MCF 10A (cell line): ENCODE measurements around the gene TSSK6. TPM values are rescaled to one million over a fixed set of nuclear protein-coding genes. Genes with fewer than 3 reads are reported as not detected.

Source experiments
- BruUV-seq: library from RNA; stranded (reverse); fragments of 400-500 nt; replicated peaks from 2 replicates; lab custom pipeline; 2021; lab: Mats Ljungman, UMichigan
- CTCF ChIA-PET: fragments of 300-600 bp; sonication (Branson Sonifier 250); formaldehyde crosslinking; extraction: SDS; loops from one replicate; lab custom pipeline; 2021; ENCODE audit warnings: antibody characterized with exemption, inconsistent platforms; lab: Yijun Ruan, JAX
- POLR2A ChIA-PET: fragments of 300-600, 350-650 bp; sonication (Branson Sonifier 250); formaldehyde crosslinking; extraction: SDS; loops from one replicate; lab custom pipeline; 2020; ENCODE audit warnings: antibody characterized with exemption, inconsistent platforms; lab: Yijun Ruan, JAX
- DNase-seq: peaks from one replicate; pipeline ENCODE4 v3.0.0-alpha.2; 2018; ENCODE audit not compliant: unreplicated experiment
- H3K27ac Mint-ChIP-seq: one replicate; pipeline ENCODE4 v1.8.0; 2022; ENCODE audit warnings: mild to moderate bottlenecking, low read depth, mixed read lengths; ENCODE audit not compliant: unreplicated experiment
- H3K27me3 Mint-ChIP-seq: one replicate; pipeline ENCODE4 v1.8.0; 2022; ENCODE audit warnings: mixed read lengths; ENCODE audit not compliant: insufficient read depth, unreplicated experiment
- H3K36me3 Mint-ChIP-seq: one replicate; pipeline ENCODE4 v1.8.0; 2022; ENCODE audit warnings: mild to moderate bottlenecking, moderate library complexity, mixed read lengths; ENCODE audit not compliant: insufficient read depth, unreplicated experiment
- H3K4me1 Mint-ChIP-seq: one replicate; pipeline ENCODE4 v1.8.0; 2022; ENCODE audit warnings: mixed read lengths; ENCODE audit not compliant: insufficient read depth, unreplicated experiment
- H3K4me3 Mint-ChIP-seq: one replicate; pipeline ENCODE4 v1.8.0; 2022; ENCODE audit warnings: mild to moderate bottlenecking, moderate library complexity, mixed read lengths; ENCODE audit not compliant: unreplicated experiment
- H3K9me3 Mint-ChIP-seq: one replicate; pipeline ENCODE4 v1.8.0; 2022; ENCODE audit warnings: mixed read lengths; ENCODE audit not compliant: unreplicated experiment
- CTCF ChIP-seq: fragments of 200-600 bp; IDR thresholded peaks from one replicate; pipeline ENCODE4 v1.8.0; 2022; ENCODE audit warnings: antibody characterized with exemption, mild to moderate bottlenecking; ENCODE audit not compliant: unreplicated experiment
- intact Hi-C: fragments of 100-400 bp; cut with micrococcal nuclease; formaldehyde crosslinking; loops from 2 replicates; pipeline ENCODE4 v1.14.1; 2022
- total RNA-seq: library from RNA; stranded (reverse); gene quantifications from 2 replicates; pipeline ENCODE4 v1.2.3, GENCODE V29; 2022

The TSSK6 gene
- total RNA-seq, 1 experiment from 2014 or later, result 4.8 TPM

- Mint-ChIP-seq H3K27me3 (no peaks in the 10 kb centered on the region), H3K4me1 (peaks cover 7% of the 10 kb centered on the region), H3K36me3 (peaks cover 53% of the 10 kb centered on the region), H3K9me3 (no peaks in the 10 kb centered on the region), H3K4me3 (no peak overlapping the region), H3K27ac (no peak overlapping the region)
- TF ChIP-seq CTCF, result no peak
- ChIA-PET POLR2A (interaction anchor here (1.7 kb wide), 1 partner anchor 129 kb away, joined by 5 read pairs; no protein-coding TSS in a partner anchor), CTCF (interaction anchor here (2.0 kb wide), 1 partner anchor 127 kb away, joined by 20 read pairs; no protein-coding TSS in a partner anchor)
- BruUV-seq, result no TSS peak
- intact Hi-C loops, result loop anchor here (5.0 kb wide), 1 partner anchor 107 kb away; no protein-coding TSS in a partner anchor
- DNase-seq, result no peak
Observed at GRCh38 chr19:19493841-19494546, 21.4 kb downstream of the TSSK6 start.

- no peak for TF ChIP-seq CTCF
- H3K27me3 Mint-ChIP-seq, result no peaks in the 10 kb centered on the region
- peaks cover 49% of the 10 kb centered on the region for H3K36me3 Mint-ChIP-seq
- CTCF ChIA-PET, result interaction anchor here (0.6 to 7.5 kb wide), 12 partner anchors 9 to 1784 kb away, joined by 3 to 176 read pairs (median 5); no protein-coding TSS in a partner anchor
- intact Hi-C loops, result loop anchor here (5.0 kb wide), 1 partner anchor 105 kb away; no protein-coding TSS in a partner anchor
- H3K4me3 Mint-ChIP-seq, result no peak overlapping the region
- H3K9me3 Mint-ChIP-seq, result no peaks in the 10 kb centered on the region
- DNase-seq, result no peak
- POLR2A ChIA-PET, result interaction anchor here (0.6 to 1.7 kb wide), 3 partner anchors 46 to 127 kb away, joined by 3 to 5 read pairs (median 3); no protein-coding TSS in a partner anchor
- H3K4me1 Mint-ChIP-seq, result peaks cover 12% of the 10 kb centered on the region
- H3K27ac Mint-ChIP-seq, result no peak overlapping the region
- no TSS peak for BruUV-seq
Observed at GRCh38 chr19:19492026-19492610, 23.2 kb downstream of the TSSK6 start.

DNA sequence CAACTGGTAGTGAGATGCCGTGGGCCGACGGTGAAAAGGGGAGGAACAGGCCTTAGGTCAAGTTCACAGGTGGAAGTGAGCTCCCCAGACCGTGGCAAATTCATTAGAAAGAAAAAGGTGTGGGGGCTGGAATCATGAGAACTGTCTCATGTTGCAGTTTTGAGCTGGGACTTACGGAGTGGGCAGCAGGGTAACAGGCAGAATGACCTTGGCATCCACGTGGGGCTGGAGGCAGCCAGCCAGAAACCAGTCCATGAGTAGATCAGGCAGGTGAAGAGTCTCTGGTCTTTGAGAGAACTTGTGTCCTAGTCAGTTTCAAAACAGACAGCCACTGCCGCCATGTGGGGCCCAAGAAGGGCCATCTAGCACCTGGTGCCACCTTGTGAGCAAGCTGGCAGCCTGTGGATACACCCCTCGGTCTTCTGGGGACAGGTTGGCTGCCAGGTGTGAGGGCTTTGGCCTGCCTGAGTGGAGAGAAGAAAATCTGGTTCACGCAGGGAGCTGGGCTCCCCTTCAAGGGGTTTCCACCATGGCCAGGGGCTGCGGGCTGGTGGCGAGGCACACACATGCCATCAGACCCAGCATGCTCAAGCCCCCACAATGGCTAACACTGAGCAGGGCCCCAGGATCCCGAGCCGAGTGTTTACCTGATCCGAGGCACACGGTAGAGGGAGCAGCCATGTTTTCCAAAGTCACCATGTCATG lies 23.9 kb downstream of the TSSK6 start:
- CTCF ChIA-PET, result interaction anchor here (0.6 to 7.5 kb wide), 30 partner anchors 9 to 335 kb away, joined by 3 to 176 read pairs (median 4); partner anchors contain the start of gene GATAD2A

More for the DNA sequence above, 23.9 kb downstream of the TSSK6 start:
- intact Hi-C loops, result loop anchor here (5.0 kb wide), 1 partner anchor 104 kb away; no protein-coding TSS in a partner anchor
- POLR2A ChIA-PET, result interaction anchor here (1.0 kb wide), 1 partner anchor 25 kb away, joined by 7 read pairs; the partner anchor contains the start of genes NDUFA13 and TSSK6
- TF ChIP-seq CTCF, result no peak
- Mint-ChIP-seq H3K36me3 (peaks cover 43% of the 10 kb centered on the region), H3K4me3 (no peak overlapping the region), H3K4me1 (peaks cover 12% of the 10 kb centered on the region), H3K27me3 (no peaks in the 10 kb centered on the region), H3K9me3 (no peaks in the 10 kb centered on the region), H3K27ac (no peak overlapping the region)
- DNase-seq, result no peak
- BruUV-seq, result no TSS peak
